Measurements from ENCODE around the gene UGP2. TPM values are rescaled to one million over a fixed set of nuclear protein-coding genes. Genes with fewer than 3 reads are reported as not detected.
A peak's percentile ranks its signal among the peaks of the same experiment; 100 is the strongest.

UGP2 gene
- total RNA-seq: 10 to 100 TPM; 57.3 to 68.6 TPM

DNA sequence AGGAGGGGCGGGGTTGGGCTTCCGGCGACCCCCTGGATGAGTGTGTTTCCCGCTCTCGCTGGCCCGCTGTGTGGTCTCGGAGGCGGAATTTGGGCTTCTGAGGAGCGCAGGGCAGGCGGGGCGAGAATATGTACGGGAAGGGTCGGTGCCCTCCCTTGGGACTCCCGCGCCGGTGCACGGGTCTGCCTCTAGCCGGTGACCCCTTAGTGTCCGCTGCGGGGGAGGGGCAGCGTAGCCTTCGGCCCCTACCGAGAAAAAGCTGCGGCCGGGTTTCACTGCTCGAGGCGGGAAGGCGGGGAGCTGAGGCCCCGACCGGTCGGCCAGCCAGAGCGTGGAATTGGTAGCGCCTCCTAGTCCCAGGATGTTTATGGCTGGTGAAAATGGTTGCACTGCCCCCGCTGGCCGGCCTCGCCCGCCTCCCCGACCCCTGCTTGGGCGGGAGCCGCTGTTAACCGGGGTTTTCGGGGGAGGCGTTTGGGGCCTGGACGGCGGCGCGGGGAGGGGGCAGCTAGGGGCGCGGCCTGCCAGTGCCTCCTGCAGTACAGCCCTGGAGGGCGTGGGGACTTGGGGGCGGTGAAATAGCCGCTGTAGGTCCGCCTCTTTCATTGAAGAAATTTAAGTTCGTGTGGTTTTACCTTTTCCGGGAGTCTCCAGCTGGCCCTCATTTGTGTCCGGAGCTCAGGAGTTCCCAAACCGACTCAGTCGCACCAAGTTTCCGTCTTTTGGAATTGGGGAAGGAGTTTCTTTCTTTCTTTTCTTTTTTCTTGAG lies at the start of gene UGP2:
UGP2 (plus strand) TSS at position 643 of the 769 bp plus-strand sequence. CDS start 290 bp downstream, outside the sequence.
- peak; percentile 91 for DNase-seq (ENCODE audit: low spot score)
- intact Hi-C loops (cut with DNase I): no loop called here
- H3K4me3 ChIP-seq: peak within 1 kb of the TSS; percentile 58 to 93
- H3K36me3 ChIP-seq: no peaks in the 10 kb centered on the region
- no peaks in the 10 kb centered on the region for H3K4me1 ChIP-seq (replicated peaks)
- peak within 1 kb of the TSS; percentile 89 to 94 for H3K27ac ChIP-seq
- TF ChIP-seq, protein P1, sequence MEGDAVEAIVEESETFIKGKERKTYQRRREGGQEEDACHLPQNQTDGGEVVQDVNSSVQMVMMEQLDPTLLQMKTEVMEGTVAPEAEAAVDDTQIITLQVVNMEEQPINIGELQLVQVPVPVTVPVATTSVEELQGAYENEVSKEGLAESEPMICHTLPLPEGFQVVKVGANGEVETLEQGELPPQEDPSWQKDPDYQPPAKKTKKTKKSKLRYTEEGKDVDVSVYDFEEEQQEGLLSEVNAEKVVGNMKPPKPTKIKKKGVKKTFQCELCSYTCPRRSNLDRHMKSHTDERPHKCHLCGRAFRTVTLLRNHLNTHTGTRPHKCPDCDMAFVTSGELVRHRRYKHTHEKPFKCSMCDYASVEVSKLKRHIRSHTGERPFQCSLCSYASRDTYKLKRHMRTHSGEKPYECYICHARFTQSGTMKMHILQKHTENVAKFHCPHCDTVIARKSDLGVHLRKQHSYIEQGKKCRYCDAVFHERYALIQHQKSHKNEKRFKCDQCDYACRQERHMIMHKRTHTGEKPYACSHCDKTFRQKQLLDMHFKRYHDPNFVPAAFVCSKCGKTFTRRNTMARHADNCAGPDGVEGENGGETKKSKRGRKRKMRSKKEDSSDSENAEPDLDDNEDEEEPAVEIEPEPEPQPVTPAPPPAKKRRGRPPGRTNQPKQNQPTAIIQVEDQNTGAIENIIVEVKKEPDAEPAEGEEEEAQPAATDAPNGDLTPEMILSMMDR (IDR thresholded peaks at IDR 0.05): peak in 2 of 4 experiments; percentile 5 to 8
- TF ChIP-seq POLR2AphosphoS5 (IDR thresholded peaks at IDR 0.05) (peak; percentile 69), POLR2A (IDR thresholded peaks at IDR 0.05) (peak; percentile 83)
- WGBS: 0% methylated on average over 53 of the region's 59 CpGs
- H3K9me3 ChIP-seq: no peaks in the 10 kb centered on the region
- H3K27me3 ChIP-seq (replicated peaks; ENCODE audit: insufficient read depth): no peaks in the 10 kb centered on the region

DNA sequence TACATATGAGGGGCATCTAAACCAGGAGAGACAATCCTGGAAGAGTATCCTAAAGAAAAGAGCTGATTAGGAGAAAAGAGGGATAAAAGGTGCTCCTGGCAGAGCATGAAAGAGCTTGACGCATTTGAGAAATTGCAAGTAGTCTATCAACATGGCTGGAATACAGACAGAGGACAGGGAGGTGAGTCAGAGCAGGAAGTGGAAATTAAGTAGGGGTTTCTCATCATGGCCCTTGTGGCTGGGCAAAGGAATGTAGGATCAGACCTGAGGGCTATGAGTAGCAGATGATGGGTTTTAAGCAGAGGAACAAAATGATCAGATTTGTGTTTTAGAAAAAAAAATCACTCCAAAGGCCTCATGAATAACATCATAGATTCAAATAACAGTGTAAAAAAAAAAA lies 49.2 kb upstream of the UGP2 start:
- no peak for TF ChIP-seq POLR2A (IDR thresholded peaks at IDR 0.05)
- TF ChIP-seq, protein P1 (IDR thresholded peaks at IDR 0.05): no peak
- TF ChIP-seq POLR2AphosphoS5 (IDR thresholded peaks at IDR 0.05): no peak
- Histone ChIP-seq H3K36me3 (no peaks in the 10 kb centered on the region), H3K4me3 (no peak overlapping the region), H3K4me1 (replicated peaks) (no peaks in the 10 kb centered on the region), H3K27ac (no peak overlapping the region), H3K9me3 (no peaks in the 10 kb centered on the region), H3K27me3 (replicated peaks; ENCODE audit: insufficient read depth) (no peaks in the 10 kb centered on the region)
- no peak for DNase-seq (ENCODE audit: low spot score)
- intact Hi-C loops (cut with DNase I): no loop called here
- 87% methylated on average over 1 of the region's 1 CpG for WGBS

DNA sequence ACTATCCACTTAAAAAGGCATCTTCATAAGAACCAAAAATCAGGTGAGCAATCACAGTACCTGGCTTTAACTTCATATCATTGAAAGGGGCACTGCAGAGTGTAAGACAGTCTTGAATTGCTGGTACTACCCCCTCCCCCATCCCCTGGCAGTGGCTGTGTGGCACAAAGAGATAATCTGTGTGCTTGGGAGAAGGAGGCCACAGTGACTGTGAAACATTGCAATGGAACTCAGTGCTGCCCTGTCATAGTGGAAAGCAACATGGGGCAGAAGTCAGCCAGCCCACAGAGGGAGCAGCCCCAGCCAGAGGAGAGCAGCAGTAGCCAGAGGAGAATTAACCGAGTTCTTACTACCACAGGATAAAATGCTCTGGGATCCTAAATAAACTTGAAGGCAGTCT lies 45.3 kb upstream of the UGP2 start:
- no peak for DNase-seq (ENCODE audit: low spot score)
- Histone ChIP-seq H3K36me3 (no peaks in the 10 kb centered on the region), H3K27ac (no peak overlapping the region), H3K9me3 (no peaks in the 10 kb centered on the region), H3K27me3 (replicated peaks; ENCODE audit: insufficient read depth) (no peaks in the 10 kb centered on the region), H3K4me3 (no peak overlapping the region), H3K4me1 (replicated peaks) (no peaks in the 10 kb centered on the region)
- intact Hi-C loops (cut with DNase I): no loop called here
- no peak for TF ChIP-seq POLR2A (IDR thresholded peaks at IDR 0.05)
- TF ChIP-seq, protein P1 (IDR thresholded peaks at IDR 0.05): no peak
- TF ChIP-seq POLR2AphosphoS5 (IDR thresholded peaks at IDR 0.05): no peak
- WGBS: 88% methylated on average over 1 of the region's 1 CpG

DNA sequence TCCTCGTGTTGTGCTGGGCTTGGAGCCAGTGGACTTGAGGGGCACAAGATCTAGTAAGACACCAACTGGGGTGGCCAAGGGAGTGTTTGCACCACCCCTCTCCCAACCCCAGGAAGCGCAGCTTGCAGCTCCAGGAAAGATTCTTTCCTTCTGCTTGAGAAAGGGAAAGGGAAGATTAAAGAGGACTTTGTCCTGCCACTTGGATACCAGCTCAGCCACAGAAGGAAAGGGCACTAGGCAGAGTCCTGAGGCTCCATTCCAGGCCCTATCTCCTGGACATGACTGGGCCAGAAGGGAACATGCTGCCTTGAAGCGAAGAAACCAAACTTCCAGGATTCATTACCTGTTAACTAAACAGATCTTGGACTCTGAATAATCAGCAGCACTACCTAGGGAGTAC lies 44.9 kb upstream of the UGP2 start:
- H3K36me3 ChIP-seq: no peaks in the 10 kb centered on the region
- no peaks in the 10 kb centered on the region for H3K4me1 ChIP-seq (replicated peaks)
- TF ChIP-seq POLR2A (IDR thresholded peaks at IDR 0.05) (no peak), POLR2AphosphoS5 (IDR thresholded peaks at IDR 0.05) (no peak)
- TF ChIP-seq, protein P1 (IDR thresholded peaks at IDR 0.05): no peak
- WGBS: 96% methylated on average over 3 of the region's 3 CpGs
- no peak overlapping the region for H3K27ac ChIP-seq
- H3K4me3 ChIP-seq: no peak overlapping the region
- H3K9me3 ChIP-seq: no peaks in the 10 kb centered on the region
- H3K27me3 ChIP-seq (replicated peaks; ENCODE audit: insufficient read depth): no peaks in the 10 kb centered on the region
- intact Hi-C loops (cut with DNase I): no loop called here
- no peak for DNase-seq (ENCODE audit: low spot score)

DNA sequence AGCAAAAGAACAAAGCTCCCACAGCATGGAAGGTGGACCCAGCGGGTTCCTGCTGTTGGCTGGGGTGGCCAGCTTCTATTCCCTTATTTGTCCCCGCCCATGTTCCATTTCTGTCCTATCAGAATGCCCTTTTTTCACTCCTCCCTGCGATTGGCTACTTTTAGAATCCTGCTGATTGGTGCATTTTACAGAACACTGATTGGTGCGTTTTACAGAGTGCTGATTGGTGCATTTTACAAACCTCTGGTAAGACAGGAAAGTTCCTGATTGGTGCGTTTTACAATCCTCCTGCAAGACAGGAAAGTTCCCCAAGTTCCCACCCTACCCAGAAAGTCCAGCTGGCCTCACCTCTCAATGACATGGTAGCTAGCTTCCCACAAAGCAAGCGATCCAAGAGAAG lies 40.2 kb upstream of the UGP2 start:
- no peak for DNase-seq (ENCODE audit: low spot score)
- H3K4me3 ChIP-seq: no peak overlapping the region
- 98% methylated on average over 6 of the region's 6 CpGs for WGBS
- no peak for TF ChIP-seq POLR2AphosphoS5 (IDR thresholded peaks at IDR 0.05)
- TF ChIP-seq, protein P1 (IDR thresholded peaks at IDR 0.05): no peak
- no peak for TF ChIP-seq POLR2A (IDR thresholded peaks at IDR 0.05)
- intact Hi-C loops (cut with DNase I): no loop called here
- no peaks in the 10 kb centered on the region for H3K36me3 ChIP-seq
- H3K9me3 ChIP-seq: no peaks in the 10 kb centered on the region
- no peak overlapping the region for H3K27ac ChIP-seq
- H3K4me1 ChIP-seq (replicated peaks): no peaks in the 10 kb centered on the region
- H3K27me3 ChIP-seq (replicated peaks; ENCODE audit: insufficient read depth): no peaks in the 10 kb centered on the region
